HepG2 (cell line): ENCODE measurements around the gene CLDND2. TPM values are rescaled to one million over a fixed set of nuclear protein-coding genes. Genes with fewer than 3 reads are reported as not detected.

Experiments used
- CAMTA2 ChIP-seq: sonication (generic); formaldehyde crosslinking; IDR thresholded peaks from 2 replicates; pipeline ENCODE4 v1.4.0; 2020; ENCODE audit warnings: mild to moderate bottlenecking, missing genetic modification reagents, borderline replicate concordance
- CTCF ChIP-seq: sonication (generic); formaldehyde crosslinking; IDR thresholded peaks from 2 replicates; pipeline ENCODE4 v1.5.0; 2020; ENCODE audit warnings: mild to moderate bottlenecking, missing genetic modification reagents, moderate library complexity
- DMTF1 ChIP-seq: sonication (generic); formaldehyde crosslinking; IDR thresholded peaks from 2 replicates; pipeline ENCODE4 v1.4.0; 2020; ENCODE audit warnings: mild to moderate bottlenecking, missing genetic modification reagents
- GABPB1 ChIP-seq: IDR thresholded peaks from 2 replicates; pipeline ENCODE4 v1.6.1; 2016; ENCODE audit warnings: mild to moderate bottlenecking, missing genetic modification reagents, moderate library complexity, missing compliant biosample characterization
- NFIC ChIP-seq: IDR thresholded peaks from 2 replicates; pipeline ENCODE4 v1.6.1; 2012; ENCODE audit warnings: mild to moderate bottlenecking, low read length, inconsistent platforms
- POGK ChIP-seq: sonication (generic); formaldehyde crosslinking; conservative IDR thresholded peaks from 2 replicates; pipeline ENCODE4 v1.8.0; 2022; ENCODE audit warnings: mild to moderate bottlenecking, moderate library complexity, missing genetic modification reagents
- SNRNP70 ChIP-seq: fragments of 200-400 bp; formaldehyde crosslinking; IDR thresholded peaks from 2 replicates; pipeline ENCODE4 v1.6.1; 2017; ENCODE audit warnings: mild to moderate bottlenecking, low read depth, low read length, moderate library complexity
- STAT6 ChIP-seq: sonication (generic); formaldehyde crosslinking; IDR thresholded peaks from 2 replicates; pipeline ENCODE4 v1.4.0; 2020; ENCODE audit warnings: missing genetic modification reagents, mild to moderate bottlenecking, borderline replicate concordance
- TFDP2 ChIP-seq: sonication (generic); formaldehyde crosslinking; IDR thresholded peaks from 2 replicates; pipeline ENCODE4 v1.4.0; 2020; ENCODE audit warnings: missing genetic modification reagents
- YY1 ChIP-seq: IDR thresholded peaks from 2 replicates; pipeline ENCODE4 v1.6.1; 2011; ENCODE audit warnings: low read length, low read depth, moderate library complexity, mild to moderate bottlenecking; ENCODE audit not compliant: insufficient read depth, insufficient replicate concordance
- ZNF362 ChIP-seq: sonication (generic); formaldehyde crosslinking; IDR thresholded peaks from 2 replicates; pipeline ENCODE4 v1.4.0; 2020; ENCODE audit warnings: missing genetic modification reagents, mild to moderate bottlenecking, borderline replicate concordance
- ZNF367 ChIP-seq: sonication (generic); formaldehyde crosslinking; IDR thresholded peaks from 2 replicates; pipeline ENCODE4 v1.4.0; 2020; ENCODE audit warnings: missing genetic modification reagents, borderline replicate concordance
- ZNF383 ChIP-seq: sonication (generic); formaldehyde crosslinking; IDR thresholded peaks from 2 replicates; pipeline ENCODE4 v1.4.0; 2020; ENCODE audit warnings: missing genetic modification reagents, mild to moderate bottlenecking, borderline replicate concordance
- ZNF451 ChIP-seq: sonication (generic); formaldehyde crosslinking; IDR thresholded peaks from 2 replicates; pipeline ENCODE4 v1.5.0; 2020; ENCODE audit warnings: mild to moderate bottlenecking, missing genetic modification reagents
- ZSCAN21 ChIP-seq: sonication (generic); formaldehyde crosslinking; IDR thresholded peaks from 2 replicates; pipeline ENCODE4 v1.8.0; 2022; ENCODE audit warnings: mild to moderate bottlenecking, missing genetic modification reagents, moderate library complexity, borderline replicate concordance
- polyA plus RNA-seq, 8 experiments: library from polyadenylated mRNA; depleted of rRNA in 3 of 8; stranded (reverse) in 7 of 8; unstranded in 1 of 8; fragments of >200 nt; fragmentation: Illumina TruSeq in 4 of 8; extraction: Trizol in 4 of 8; gene quantifications; 2 replicates each; pipeline versions ENCODE4 v1.2.1 to v1.2.3, GENCODE V29; 2011 to 2016; ENCODE audit warnings: low read depth in 4 of 8, missing spikeins in 1 of 8, mixed read lengths in 1 of 8; ENCODE audit not compliant: insufficient read depth in 1 of 8
- total RNA-seq, 5 experiments: library from RNA; depleted of rRNA; stranded (reverse); fragments of >200 nt; fragmentation: Illumina TruSeq; extraction: Trizol; gene quantifications; 2 replicates each; pipeline ENCODE4 v1.2.3, GENCODE V29; 2016; ENCODE audit warnings: low read depth in 1 of 5

The CLDND2 gene
- total and polyA plus RNA-seq, 2 of the 13 experiments (the other 11 are each of a cell fraction or from before 2014, with no cell fraction given) = 0.84 to 1.8 TPM

- no peak for TF ChIP-seq ZNF362 (CRISPR knock-in tag)
- no peak for TF ChIP-seq NFIC
- 0 out of 2 replicates have a peak, but pooled peaks have one; percentile 35 for TF ChIP-seq ZSCAN21 (CRISPR knock-in tag)
- TF ChIP-seq DMTF1 (CRISPR knock-in tag) = no peak
- 0 out of 2 replicates have a peak, but pooled peaks have one; percentile 30 for TF ChIP-seq ZNF451
- TF ChIP-seq TFDP2 (CRISPR knock-in tag) = peak; percentile 40; the same call in 1 of the 2 replicates
- TF ChIP-seq POGK (CRISPR knock-in tag) = no peak
- no peak; the same call in 1 of the 2 replicates for TF ChIP-seq GABPB1
- no peak for TF ChIP-seq CAMTA2
- no peak for TF ChIP-seq ZNF383 (CRISPR knock-in tag)
- no peak for TF ChIP-seq STAT6
- TF ChIP-seq ZNF367 (CRISPR knock-in tag) = no peak
- peak; percentile 52; the same call in 1 of the 2 replicates for TF ChIP-seq CTCF
- peak; percentile 13 for TF ChIP-seq YY1
- no peak for TF ChIP-seq SNRNP70
Measured at GRCh38 chr19:51339687-51340656, 28.8 kb downstream of the CLDND2 start (continued).
